Endodermal cell (in vitro differentiated cells): Measurements from ENCODE around the gene ZNF500. TPM values are rescaled to one million over a fixed set of nuclear protein-coding genes. Genes with fewer than 3 reads are reported as not detected.

Experiments
- DNase-seq: peaks from one replicate; pipeline ENCODE4 v3.0.0-alpha.2; 2017
- H3K27ac ChIP-seq: 2 replicates; pipeline ENCODE4 v1.5.1; 2013; ENCODE audit warnings: mild to moderate bottlenecking, low read depth, low read length, moderate library complexity
- H3K27me3 ChIP-seq: 2 replicates; pipeline ENCODE4 v1.6.1; 2013; ENCODE audit warnings: mild to moderate bottlenecking, low read length, moderate library complexity; ENCODE audit not compliant: insufficient read depth, control insufficient read depth, poor library complexity, severe bottlenecking
- H3K36me3 ChIP-seq: 2 replicates; pipeline ENCODE4 v1.7.0; 2013; ENCODE audit warnings: mild to moderate bottlenecking, low read length, moderate library complexity; ENCODE audit not compliant: control insufficient read depth, insufficient read depth
- H3K4me1 ChIP-seq: one replicate; pipeline ENCODE4 v1.7.0; 2013; ENCODE audit warnings: low read length; ENCODE audit not compliant: control insufficient read depth, insufficient read depth
- H3K4me3 ChIP-seq: 2 replicates; pipeline ENCODE4 v1.5.1; 2013; ENCODE audit warnings: mild to moderate bottlenecking, low read length, moderate library complexity
- H3K9ac ChIP-seq: 2 replicates; pipeline ENCODE4 v1.6.1; 2013; ENCODE audit warnings: mild to moderate bottlenecking, low read length, moderate library complexity; ENCODE audit not compliant: poor library complexity, severe bottlenecking; ENCODE audit errors: extremely low read depth
- H3K9me3 ChIP-seq: 2 replicates; pipeline ENCODE4 v1.6.1; 2013; ENCODE audit warnings: mild to moderate bottlenecking, low read length, moderate library complexity; ENCODE audit not compliant: control insufficient read depth
- H3K27ac Mint-ChIP-seq: 2 replicates; pipeline ENCODE4 v1.8.0; 2020; ENCODE audit warnings: mixed read lengths
- H3K27me3 Mint-ChIP-seq: 2 replicates; pipeline ENCODE4 v1.8.0; 2021; ENCODE audit warnings: mild to moderate bottlenecking, mixed read lengths; ENCODE audit not compliant: insufficient read depth
- H3K36me3 Mint-ChIP-seq: 2 replicates; pipeline ENCODE4 v1.8.0; 2020; ENCODE audit warnings: low read depth, mixed read lengths
- H3K4me1 Mint-ChIP-seq: 2 replicates; pipeline ENCODE4 v1.8.0; 2020; ENCODE audit warnings: mixed read lengths
- H3K4me3 Mint-ChIP-seq: 2 replicates; pipeline ENCODE4 v1.8.0; 2020; ENCODE audit warnings: mild to moderate bottlenecking, moderate library complexity, mixed read lengths
- H3K9me3 Mint-ChIP-seq: 2 replicates; pipeline ENCODE4 v1.8.0; 2020; ENCODE audit warnings: mild to moderate bottlenecking, mixed read lengths
- CTCF ChIP-seq: fragments of 200-600 bp; sonication (generic); conservative IDR thresholded peaks from 2 replicates; pipeline ENCODE4 v1.5.0; 2021; ENCODE audit warnings: antibody characterized with exemption, mild to moderate bottlenecking
- WGBS, 2 experiments: methylation state at CpG; one replicate each; pipeline versions ENCODE4 v1.1.5 to v1.1.7; 2013; ENCODE audit warnings: missing lambda C conversion rate in 2 of 2, mixed read lengths in 1 of 2; ENCODE audit not compliant: insufficient coverage in 1 of 2, insufficient read length in 1 of 2; 5-methylcytosine and 5-hydroxymethylcytosine counted together
- total RNA-seq, 2 donors: library from RNA; stranded (reverse); fragmentation: NEBNext Ultra II Directional in 1 of 2; extraction: Animal tissue kit (Norgen Biotek cat#: 25700) in 1 of 2; gene quantifications; 2 replicates in 1 of 2; 3 replicates in 1 of 2; pipeline ENCODE4 v1.2.1, GENCODE V29; 2021

ZNF500 gene
- total RNA-seq, 2 donors from 2014 or later, result 17.2 to 21.6 TPM

DNA sequence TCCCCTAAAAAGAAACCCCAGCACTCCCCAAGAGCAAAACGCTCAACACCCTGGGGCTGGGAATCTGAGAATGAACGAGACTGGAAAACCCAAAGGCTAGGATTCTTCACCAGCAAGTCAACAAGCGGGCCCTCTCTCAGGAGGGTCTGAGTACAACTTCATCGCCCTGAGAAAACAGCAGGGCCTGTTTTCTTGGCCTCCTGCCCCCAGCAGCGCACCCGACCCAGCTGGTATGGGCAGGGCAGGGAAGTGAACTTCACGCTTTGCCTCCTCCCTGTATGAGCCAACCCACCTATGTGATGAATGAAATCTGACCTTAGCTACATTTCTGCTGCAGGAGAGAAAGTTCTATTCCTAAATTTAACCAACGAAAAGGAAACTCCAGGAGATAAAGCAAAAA is 62.5 kb downstream of the ZNF500 start:
- Mint-ChIP-seq H3K36me3 (peaks cover 44% of the 10 kb centered on the region), H3K27me3 (no peaks in the 10 kb centered on the region)
- 92 to 94% methylated on average over 7 to 8 of the region's 8 CpGs for WGBS, 2 experiments

GRCh38 chr16:4703906-4704305 is 63.1 kb downstream of the ZNF500 start:
- TF ChIP-seq CTCF, result no peak
- Histone ChIP-seq H3K9ac (no peak overlapping the region), H3K27ac (no peak overlapping the region), H3K9me3 (no peaks in the 10 kb centered on the region), H3K36me3 (peaks cover 65% of the 10 kb centered on the region), H3K4me3 (no peak overlapping the region), H3K27me3 (no peaks in the 10 kb centered on the region), H3K4me1 (no peaks in the 10 kb centered on the region)
- Mint-ChIP-seq H3K27ac (no peak overlapping the region), H3K4me3 (no peak overlapping the region), H3K4me1 (no peaks in the 10 kb centered on the region), H3K27me3 (no peaks in the 10 kb centered on the region), H3K9me3 (no peaks in the 10 kb centered on the region), H3K36me3 (peaks cover 47% of the 10 kb centered on the region)
- WGBS, 2 experiments, result 91 to 96% methylated on average over 4 to 7 of the region's 7 CpGs
- DNase-seq, result no peak

More for the DNA sequence above, 62.5 kb downstream of the ZNF500 start:
- Histone ChIP-seq H3K27me3 (no peaks in the 10 kb centered on the region), H3K9ac (no peak overlapping the region), H3K36me3 (peaks cover 61% of the 10 kb centered on the region), H3K27ac (no peak overlapping the region), H3K4me1 (no peaks in the 10 kb centered on the region), H3K9me3 (no peaks in the 10 kb centered on the region), H3K4me3 (no peak overlapping the region)
- no peak for DNase-seq
- Mint-ChIP-seq H3K4me3 (no peak overlapping the region), H3K4me1 (no peaks in the 10 kb centered on the region), H3K27ac (no peak overlapping the region), H3K9me3 (no peaks in the 10 kb centered on the region)
- TF ChIP-seq CTCF, result no peak

DNA sequence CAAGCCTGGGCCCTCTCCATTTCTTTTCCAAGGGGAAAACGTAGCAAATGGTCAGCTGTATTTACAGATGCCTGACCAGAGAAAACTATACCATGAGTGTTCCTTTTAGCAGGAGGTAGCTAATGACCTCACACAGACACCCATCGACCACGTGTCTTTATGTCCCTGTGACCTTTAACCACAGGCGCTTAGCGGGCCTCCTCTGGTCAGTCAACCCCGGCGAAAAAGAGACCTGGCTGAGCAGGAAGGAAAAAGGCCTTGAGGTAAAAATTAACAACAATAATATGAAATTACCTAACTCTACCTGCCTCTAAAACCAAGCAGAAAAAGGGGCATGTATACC is 64.5 kb downstream of the ZNF500 start:
- no peak overlapping the region for H3K27ac ChIP-seq
- 89 to 93% methylated on average over 6 to 7 of the region's 7 CpGs for WGBS, 2 experiments
- no peaks in the 10 kb centered on the region for H3K27me3 Mint-ChIP-seq
- H3K4me3 ChIP-seq, result no peak overlapping the region
- H3K36me3 Mint-ChIP-seq, result peaks cover 40% of the 10 kb centered on the region
- TF ChIP-seq CTCF, result no peak
- no peak overlapping the region for H3K4me3 Mint-ChIP-seq
- H3K4me1 Mint-ChIP-seq, result no peaks in the 10 kb centered on the region
- DNase-seq, result no peak
- H3K27ac Mint-ChIP-seq, result no peak overlapping the region
- peaks cover 59% of the 10 kb centered on the region for H3K36me3 ChIP-seq
- H3K4me1 ChIP-seq, result no peaks in the 10 kb centered on the region
- no peaks in the 10 kb centered on the region for H3K9me3 ChIP-seq
- H3K27me3 ChIP-seq, result no peaks in the 10 kb centered on the region
- H3K9ac ChIP-seq, result no peak overlapping the region
- no peaks in the 10 kb centered on the region for H3K9me3 Mint-ChIP-seq
